ENCODE data around the gene ME3. TPM values are rescaled to one million over a fixed set of nuclear protein-coding genes. Genes with fewer than 3 reads are reported as not detected.

The ME3 gene
- total RNA-seq, 1 experiment from 2014 or later: 83.8 TPM

- Histone ChIP-seq H3F3A (ENCODE audit: low read length, unreplicated experiment) (no peaks in the 10 kb centered on the region), H3K27ac (ENCODE audit: low read length) (no peak overlapping the region), H2AFZ (ENCODE audit: low read length) (no peak overlapping the region), H4K20me1 (ENCODE audit: low read length) (no peaks in the 10 kb centered on the region), H3K9me2 (replicated peaks; ENCODE audit: low read length) (no peaks in the 10 kb centered on the region), H3K27me3 (ENCODE audit: low read length) (no peaks in the 10 kb centered on the region), H3K79me2 (ENCODE audit: low read length) (no peaks in the 10 kb centered on the region), H3K9me3 (ENCODE audit: low read length) (no peaks in the 10 kb centered on the region), H3K4me1 (ENCODE audit: insufficient read depth, low read length) (peaks cover 41% of the 10 kb centered on the region), H3K4me2 (ENCODE audit: low read length) (no peak overlapping the region), H3K36me3 (ENCODE audit: low read depth, low read length) (no peaks in the 10 kb centered on the region), H3K9ac (ENCODE audit: low read length) (no peak overlapping the region), H3K4me3 (ENCODE audit: low read length) (no peak overlapping the region)
- TF ChIP-seq EZH2phosphoT487 (IDR thresholded peaks at IDR 0.05; ENCODE audit: borderline replicate concordance, low read length): no peak
- no peak for TF ChIP-seq EZH2 (IDR thresholded peaks at IDR 0.05; ENCODE audit: low read length, unreplicated experiment)
- no peak for TF ChIP-seq CTCF (conservative IDR thresholded peaks at IDR 0.05; ENCODE audit: low read depth, low read length)
- ChIA-PET POLR2A (ENCODE audit: unreplicated experiment) (no interaction called here), CTCF (interaction anchor here (0.7 kb wide), 1 partner anchor 60 kb away, joined by 3 read pairs; no protein-coding TSS in a partner anchor)
- BruUV-seq (replicated peaks): no TSS peak
- no peak for ATAC-seq
- intact Hi-C loops (cut with micrococcal nuclease): no loop called here
- no peak for DNase-seq
Measured at GRCh38 chr11:86579406-86579731, 93.0 kb downstream of the ME3 start.

- peak overlapping the region; percentile 30; the same call in 1 of the 2 replicates for H3K9ac ChIP-seq (ENCODE audit: low read length)
- H3K9me2 ChIP-seq (replicated peaks; ENCODE audit: low read length): no peaks in the 10 kb centered on the region
- ChIA-PET CTCF (interaction anchor here (0.7 kb wide), 1 partner anchor 60 kb away, joined by 3 read pairs; no protein-coding TSS in a partner anchor), POLR2A (ENCODE audit: unreplicated experiment) (no interaction called here)
- no peak overlapping the region for H3K4me3 ChIP-seq (ENCODE audit: low read length)
- TF ChIP-seq EZH2 (IDR thresholded peaks at IDR 0.05; ENCODE audit: low read length, unreplicated experiment) (no peak), EZH2phosphoT487 (IDR thresholded peaks at IDR 0.05; ENCODE audit: borderline replicate concordance, low read length) (no peak), CTCF (conservative IDR thresholded peaks at IDR 0.05; ENCODE audit: low read depth, low read length) (no peak)
- H2AFZ ChIP-seq (ENCODE audit: low read length): no peak overlapping the region
- intact Hi-C loops (cut with micrococcal nuclease): no loop called here
- BruUV-seq (replicated peaks): no TSS peak
- H3K36me3 ChIP-seq (ENCODE audit: low read depth, low read length): no peaks in the 10 kb centered on the region
- DNase-seq (no peak), ATAC-seq (no peak)
- H3K9me3 ChIP-seq (ENCODE audit: low read length): no peaks in the 10 kb centered on the region
- H3K27ac ChIP-seq (ENCODE audit: low read length): peak overlapping the region; percentile 81
- peak overlapping the region; percentile 35 for H3K4me2 ChIP-seq (ENCODE audit: low read length)
- H3K4me1 ChIP-seq (ENCODE audit: insufficient read depth, low read length): peaks cover 46% of the 10 kb centered on the region
- H3F3A ChIP-seq (ENCODE audit: low read length, unreplicated experiment): no peaks in the 10 kb centered on the region
- no peaks in the 10 kb centered on the region for H4K20me1 ChIP-seq (ENCODE audit: low read length)
- H3K27me3 ChIP-seq (ENCODE audit: low read length): no peaks in the 10 kb centered on the region
- H3K79me2 ChIP-seq (ENCODE audit: low read length): no peaks in the 10 kb centered on the region
Measured at GRCh38 chr11:86578727-86579405, 93.5 kb downstream of the ME3 start.
